Activated T-cell treated with anti-CD3 and anti-CD28 coated beads for 48 hours (primary cell): Measurements from ENCODE around the gene PABPC4L.
"Not testable (repeated sequence)": the region's sequence is repeated elsewhere in the genome, so short reads cannot be mapped to it uniquely, and the experiment has no call there.

Experiments used
- DNase-seq: peaks from one replicate; pipeline ENCODE4 v3.0.0-alpha.2; 2020; ENCODE audit warnings: low read depth

PABPC4L gene

DNA sequence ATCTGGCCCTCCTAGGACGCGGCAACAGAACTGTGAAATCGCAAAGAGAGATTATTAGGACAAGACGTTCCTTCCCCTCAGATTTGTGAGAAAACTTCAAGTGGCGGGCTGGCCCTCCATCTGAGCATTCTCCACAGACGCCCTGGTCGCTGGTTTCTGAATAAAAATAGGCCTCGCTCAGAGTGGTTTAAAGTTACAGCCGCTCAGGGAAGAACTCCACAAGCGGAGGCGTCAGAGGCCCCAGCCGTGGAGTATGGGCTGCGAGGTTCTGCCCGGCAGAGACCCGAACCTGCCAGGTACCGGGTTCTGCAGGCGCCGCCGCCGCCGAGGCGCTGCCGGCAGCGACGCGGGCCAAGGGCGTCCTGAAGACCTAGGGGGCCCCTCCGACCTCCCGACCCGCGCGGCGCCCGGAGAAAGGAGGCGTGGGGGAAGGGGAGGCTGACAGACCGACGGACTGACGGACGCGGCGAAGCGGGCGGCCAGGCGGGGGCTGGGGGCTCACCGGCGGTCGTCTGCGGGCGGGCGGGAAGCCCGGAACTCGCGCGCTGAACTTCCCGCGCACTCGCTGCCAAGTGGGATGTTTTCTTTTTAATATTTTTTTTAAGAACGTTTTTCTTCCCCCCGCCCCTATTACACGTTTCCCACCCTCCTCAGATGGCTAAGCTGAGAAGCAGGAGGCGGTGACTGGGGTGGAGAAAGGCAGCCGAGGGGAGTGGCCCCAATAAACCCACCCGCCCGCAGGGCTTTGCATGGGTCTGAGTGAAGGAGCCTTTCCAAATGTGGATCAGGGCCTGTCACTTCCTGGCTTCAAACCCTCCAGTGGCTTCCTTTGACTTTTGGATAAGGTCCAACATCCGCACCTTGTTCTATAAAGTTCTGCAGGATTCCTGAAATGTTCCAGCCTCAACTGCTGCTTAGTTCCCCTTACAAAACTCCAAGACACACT lies at the start of gene PABPC4L:
Gene PABPC4L, minus strand, starts transcription at position 574 of the 946 bp plus-strand sequence. CDS start 770 bp downstream, outside the sequence.
- DNase-seq: no peak

- DNase-seq: no peak
Measured at GRCh38 chr4:134251322-134251721, 49.7 kb upstream of the PABPC4L start.

- DNase-seq: no peak
Measured at GRCh38 chr4:134243742-134244713, 42.4 kb upstream of the PABPC4L start.

DNA sequence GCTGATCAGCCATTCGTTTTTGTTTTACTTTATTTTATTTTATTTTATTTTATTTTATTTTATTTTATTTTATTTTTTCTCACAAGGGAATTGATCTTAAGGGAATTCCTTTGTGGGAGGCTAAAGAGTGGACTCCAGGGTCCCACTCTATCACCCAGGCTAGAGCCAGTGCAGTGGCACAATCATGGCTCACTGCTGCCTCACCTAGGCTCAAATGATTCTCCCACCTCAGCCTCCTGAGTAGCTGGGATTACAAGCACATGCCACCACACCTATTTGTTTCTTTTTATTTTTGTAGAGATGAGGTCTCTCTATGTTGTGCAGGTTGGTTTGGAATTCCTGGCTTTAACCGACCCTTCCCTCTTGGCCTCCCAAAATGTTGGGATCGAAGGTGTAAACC lies 17.5 kb upstream of the PABPC4L start:
- no peak for DNase-seq

GRCh38 chr4:134216411-134216810 lies 14.8 kb upstream of the PABPC4L start:
- DNase-seq: no peak

DNA sequence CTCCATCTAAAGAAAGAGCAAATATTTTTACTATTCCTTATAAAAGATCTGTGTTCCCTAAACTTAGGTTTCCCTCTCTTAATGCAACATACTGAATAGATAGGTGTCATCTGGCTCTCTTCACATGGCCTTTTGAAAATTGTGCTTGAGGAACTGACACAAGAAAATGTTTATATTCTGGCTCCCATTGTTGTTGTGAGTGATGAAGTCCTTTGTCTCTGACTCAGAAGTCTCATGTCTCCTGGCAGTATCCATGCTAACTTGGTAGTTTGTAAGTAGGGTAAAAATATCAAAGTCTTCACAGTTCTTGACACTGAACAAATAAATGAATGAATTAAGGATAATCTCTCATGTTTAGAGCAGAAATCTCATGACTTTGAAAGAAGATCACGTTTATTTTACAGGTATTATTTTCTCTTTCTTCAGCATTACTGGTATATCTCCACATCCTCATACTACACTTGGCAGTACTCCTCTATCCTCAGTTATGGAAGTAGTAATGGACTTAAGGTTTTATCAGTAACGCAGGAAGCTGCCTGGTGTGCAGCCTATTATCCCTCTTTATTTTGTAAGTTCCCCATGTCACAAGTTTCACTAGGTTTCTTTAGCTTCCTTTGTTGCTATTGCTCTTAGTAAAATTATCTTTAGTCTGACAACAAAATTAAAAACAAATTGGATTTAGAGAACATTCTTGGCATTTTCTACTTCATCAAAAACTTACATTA lies 14.2 kb upstream of the PABPC4L start:
- DNase-seq: no peak

- DNase-seq: not testable (repeated sequence)
Measured at GRCh38 chr4:134207955-134208354, 6.4 kb upstream of the PABPC4L start.

GRCh38 chr4:134202166-134202956 lies 772 bp upstream of the PABPC4L start:
- DNase-seq: no peak

- DNase-seq: no peak
Measured at GRCh38 chr4:134200811-134201215, 776 bp downstream of the PABPC4L start.

GRCh38 chr4:134189949-134190348 lies 11.6 kb downstream of the PABPC4L start:
- DNase-seq: no peak

DNA sequence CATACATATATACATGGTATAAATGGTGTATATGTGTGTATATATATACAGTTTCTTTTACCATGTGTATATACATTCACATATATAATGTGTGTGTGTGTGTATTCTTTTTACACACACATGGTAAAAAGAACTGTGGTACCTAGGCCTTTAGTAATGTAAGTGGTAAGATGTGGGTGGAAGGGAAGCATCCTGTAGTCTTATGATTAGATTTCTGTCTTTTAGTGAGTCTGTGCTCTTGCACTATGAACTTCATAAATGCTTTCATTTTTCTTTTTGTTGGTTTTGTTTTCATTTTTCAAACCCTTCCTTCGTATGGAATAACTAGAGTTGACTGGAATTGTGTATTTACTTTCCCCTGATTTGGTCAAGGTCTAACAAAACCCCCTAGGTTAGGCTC lies 12.1 kb downstream of the PABPC4L start:
- no peak for DNase-seq

DNA sequence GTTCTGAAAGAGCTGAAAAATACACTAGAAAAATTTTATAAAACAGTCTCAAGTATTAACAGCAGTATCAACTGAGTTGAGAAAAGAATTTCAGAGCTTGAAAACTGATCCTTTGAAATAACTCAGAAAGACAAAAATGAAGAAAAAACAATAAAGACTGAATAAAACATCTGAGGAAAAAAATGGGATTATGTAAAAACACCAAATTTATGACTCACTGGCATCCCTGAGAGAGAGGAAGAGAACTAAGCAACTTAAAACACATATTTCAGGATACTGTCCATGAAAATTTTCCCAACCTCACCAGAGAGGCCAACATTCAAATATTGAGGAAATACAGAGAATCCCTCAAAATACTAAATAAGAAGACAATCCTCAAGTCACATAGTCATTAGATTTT lies 22.9 kb downstream of the PABPC4L start:
- no peak for DNase-seq

DNA sequence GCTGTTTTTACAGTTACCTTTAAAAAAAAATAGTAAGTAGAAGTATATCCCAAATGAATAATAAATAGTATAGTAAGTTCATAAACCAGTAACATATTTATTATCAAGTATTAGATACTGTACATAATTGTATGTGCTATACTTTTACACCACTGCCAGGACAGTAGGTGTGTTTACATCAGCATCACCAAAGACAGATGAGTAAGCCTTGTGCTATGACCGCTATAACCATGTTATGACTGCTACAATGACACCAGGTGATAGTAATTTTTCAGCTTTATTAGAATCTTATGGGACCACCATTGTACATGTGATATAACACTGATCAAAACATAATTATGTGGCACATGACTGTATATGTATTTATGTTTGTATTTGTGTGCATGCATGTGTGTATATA lies 27.3 kb downstream of the PABPC4L start:
- DNase-seq: no peak

DNA sequence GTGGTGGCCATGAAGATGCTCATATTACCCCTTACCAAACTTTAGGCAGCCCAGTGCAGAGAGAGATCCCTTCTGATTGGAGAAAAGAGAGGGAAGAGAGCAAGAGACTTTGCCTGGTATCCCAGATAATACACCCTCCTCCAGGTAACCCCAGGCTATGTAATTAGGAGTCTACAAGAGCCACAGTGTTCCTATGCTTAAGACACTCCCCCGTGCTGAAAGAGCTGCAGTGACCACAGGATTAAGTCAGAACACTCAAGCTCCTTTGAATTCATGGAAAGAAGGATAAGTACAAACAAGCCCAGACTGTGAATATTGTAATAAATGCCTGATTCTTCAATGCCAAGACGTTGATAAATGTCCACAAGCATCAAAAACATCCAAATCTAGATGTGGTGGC lies 41.4 kb downstream of the PABPC4L start:
- DNase-seq: no peak

DNA sequence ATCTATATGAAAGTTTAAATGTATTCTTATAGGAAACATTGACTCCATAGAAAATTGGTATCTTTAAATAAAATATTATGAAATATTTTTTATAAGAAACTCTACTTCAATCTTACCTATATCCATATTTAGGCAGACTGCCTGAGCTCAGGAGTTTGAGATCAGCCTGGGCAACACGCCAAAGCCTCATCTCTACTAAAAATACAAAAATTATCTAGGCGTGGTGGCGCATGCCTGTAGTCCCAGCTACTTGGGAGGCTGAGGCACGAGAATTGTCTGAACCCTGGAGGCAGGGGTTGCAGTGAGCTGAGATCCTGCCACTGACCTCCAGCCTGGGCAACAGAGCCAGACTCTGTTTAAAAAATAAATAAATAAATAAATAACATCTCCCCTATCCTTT lies 47.5 kb downstream of the PABPC4L start:
- DNase-seq: no peak

DNA sequence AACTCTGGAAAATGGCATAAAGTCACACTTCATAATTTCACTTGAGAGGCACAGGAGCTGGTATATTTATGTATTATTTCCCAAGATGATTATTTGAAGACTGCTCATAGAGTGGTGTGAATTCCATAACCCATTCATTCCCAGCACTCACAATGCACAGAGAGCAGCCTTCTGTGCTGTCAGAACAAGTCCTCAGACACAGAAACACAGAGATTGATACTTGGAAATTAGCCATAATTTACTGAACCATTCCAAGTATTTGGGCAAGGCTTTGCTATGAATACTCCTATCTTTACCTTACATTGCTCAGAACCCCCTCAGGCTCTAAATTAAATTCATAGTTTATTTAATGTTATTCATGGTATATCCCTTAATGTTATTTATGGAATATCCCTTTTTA lies 53.6 kb downstream of the PABPC4L start:
- no peak for DNase-seq
